K562 (cell line): ENCODE results near the gene LILRA2. TPM values are rescaled to one million over a fixed set of nuclear protein-coding genes. Genes with fewer than 3 reads are reported as not detected.

Experiments
- ATAC-seq: fragments of 200-7000 bp; cut with Tn5 transposase; 3 replicates; pipeline ENCODE4 v1.9.1; 2020; ENCODE audit warnings: moderate library complexity
- Bru-seq: library from RNA; stranded (reverse); fragments of 400-500 nt; gene quantifications from one replicate; lab custom pipeline; 2021; lab: Mats Ljungman, UMichigan
- BruChase-seq, 2 experiments: library from RNA; stranded (reverse); fragments of 400-500 nt; gene quantifications; one replicate each; lab custom pipeline; 2021; lab: Mats Ljungman, UMichigan
- BruUV-seq: library from RNA; stranded (reverse); fragments of 400-500 nt; replicated peaks from 2 replicates; lab custom pipeline; 2021; lab: Mats Ljungman, UMichigan
- CTCF ChIA-PET: fragments of 300-600 bp; formaldehyde crosslinking; extraction: SDS; loops from one replicate; lab custom pipeline; 2021; ENCODE audit warnings: low intra/inter-chr PET ratio; lab: Yijun Ruan, JAX
- POLR2A ChIA-PET: fragments of 300-600, 350-650 bp; sonication (Branson Sonifier 250); formaldehyde crosslinking; extraction: SDS; loops from one replicate; lab custom pipeline; 2021; ENCODE audit warnings: antibody characterized with exemption, inconsistent platforms; lab: Yijun Ruan, JAX
- DNase-seq, 4 experiments: peaks; one replicate each; pipeline versions ENCODE4 v3.0.0 to v3.0.0-alpha.2; 2011 to 2018; ENCODE audit warnings: low spot score in 3 of 4, mixed read lengths in 3 of 4; ENCODE audit errors: extremely low read depth in 1 of 4
- FAIRE-seq: peaks from 2 replicates; lab custom pipeline; 2011; peaks lifted over from hg19 to GRCh38; lab: Jason Lieb, UNC
- H2AFZ ChIP-seq: 2 replicates; pipeline ENCODE4 v1.6.0; 2011; ENCODE audit warnings: low read depth, low read length, control low read depth, inconsistent platforms
- H3K27ac ChIP-seq: fragments of 200-600 bp; 3 replicates; pipeline ENCODE4 v1.8.0; 2011; ENCODE audit warnings: low read depth, mild to moderate bottlenecking, control low read depth, inconsistent platforms, low read length, moderate library complexity, mixed read lengths; ENCODE audit errors: extremely low read depth
- H3K27me3 ChIP-seq, 2 experiments: fragments of 300-600 bp in 1 of 2; 2 replicates in 1 of 2; 3 replicates in 1 of 2; pipeline versions ENCODE4 v1.6.0 to v1.8.0; 2011; ENCODE audit warnings: inconsistent platforms in 2 of 2, low read length in 2 of 2, mild to moderate bottlenecking in 1 of 2, mixed read lengths in 1 of 2, moderate library complexity in 1 of 2; ENCODE audit not compliant: control insufficient read depth in 2 of 2, insufficient read depth in 2 of 2
- H3K36me3 ChIP-seq: fragments of 300-600 bp; 3 replicates; pipeline ENCODE4 v1.8.0; 2011; ENCODE audit warnings: mild to moderate bottlenecking, low read length, inconsistent platforms; ENCODE audit not compliant: control insufficient read depth, insufficient read depth
- H3K4me1 ChIP-seq, 2 experiments: fragments of 200-600 bp in 1 of 2; replicated peaks in 1 of 2; 2 replicates in 1 of 2; 3 replicates in 1 of 2; pipeline versions ENCODE4 v1.5.1 to v1.8.0; 2011; ENCODE audit warnings: inconsistent platforms in 2 of 2, low read length in 2 of 2, mild to moderate bottlenecking in 1 of 2, mixed read lengths in 1 of 2, moderate library complexity in 1 of 2; ENCODE audit not compliant: control insufficient read depth in 2 of 2, insufficient read depth in 2 of 2
- H3K4me2 ChIP-seq: 2 replicates; pipeline ENCODE4 v1.6.1; 2011; ENCODE audit warnings: low read length, control low read depth, inconsistent platforms, mixed read lengths; ENCODE audit not compliant: insufficient read depth
- H3K4me3 ChIP-seq: fragments of 200-600 bp; sonication (generic), shearing (Covaris generic); 2 replicates; pipeline ENCODE4 v1.5.1; 2016; ENCODE audit warnings: control low read depth, inconsistent platforms
- H3K79me2 ChIP-seq: fragments of 200-600 bp; 3 replicates; pipeline ENCODE4 v1.8.0; 2011; ENCODE audit warnings: low read length, inconsistent platforms; ENCODE audit not compliant: control insufficient read depth, insufficient read depth
- H3K9ac ChIP-seq, 2 experiments: 2 replicates each; pipeline versions ENCODE4 v1.6.0 to v1.6.1; 2011; ENCODE audit warnings: low read depth in 2 of 2, low read length in 2 of 2, control low read depth in 1 of 2, inconsistent platforms in 1 of 2, mild to moderate bottlenecking in 1 of 2, mixed read lengths in 1 of 2; ENCODE audit not compliant: insufficient read depth in 1 of 2
- H3K9me1 ChIP-seq: one replicate; pipeline ENCODE4 v1.6.0; 2011; ENCODE audit warnings: inconsistent platforms, mild to moderate bottlenecking, low read length, moderate library complexity; ENCODE audit not compliant: control insufficient read depth, insufficient read depth
- H3K9me3 ChIP-seq: replicated peaks from 2 replicates; pipeline ENCODE4 v1.5.1; 2011; ENCODE audit warnings: low read depth, low read length, inconsistent platforms; ENCODE audit not compliant: control insufficient read depth, insufficient read depth
- H4K20me1 ChIP-seq: replicated peaks from 2 replicates; pipeline ENCODE4 v1.6.1; 2011; ENCODE audit warnings: low read length, inconsistent platforms, mixed read lengths; ENCODE audit not compliant: control insufficient read depth, insufficient read depth
- CEBPB ChIP-seq: fragments of 450-650 bp; IDR thresholded peaks from 2 replicates; pipeline ENCODE4 v1.6.1; 2016; ENCODE audit warnings: missing genetic modification characterization, missing compliant biosample characterization
- E2F3 ChIP-seq: fragments of 250-450 bp; sonication (Bioruptor Pico); IDR thresholded peaks from 2 replicates; pipeline ENCODE4 v1.4.0; 2020; ENCODE audit warnings: mild to moderate bottlenecking
- GTF2E2 ChIP-seq: fragments of 200-800 bp; sonication (Bioruptor generic); IDR thresholded peaks from 2 replicates; pipeline ENCODE4 v1.6.1; 2016; ENCODE audit warnings: missing genetic modification characterization, missing compliant biosample characterization
- HOMEZ ChIP-seq: fragments of 250-450 bp; sonication (Bioruptor Pico); IDR thresholded peaks from 2 replicates; pipeline ENCODE4 v1.4.0; 2020; ENCODE audit warnings: mild to moderate bottlenecking, moderate library complexity
- MAZ ChIP-seq, 2 experiments: fragments of 450-650 bp in 1 of 2; sonication (generic) in 1 of 2; formaldehyde crosslinking; IDR thresholded peaks in 1 of 2; conservative IDR thresholded peaks in 1 of 2; 2 replicates each; pipeline versions ENCODE4 v1.4.0 to v1.5.0; 2020; ENCODE audit warnings: mild to moderate bottlenecking in 1 of 2, missing genetic modification reagents in 1 of 2
- ZNF707 ChIP-seq: fragments of 250-450 bp; sonication (Bioruptor Pico); conservative IDR thresholded peaks from 2 replicates; pipeline ENCODE4 v1.8.0; 2022; ENCODE audit warnings: inconsistent platforms, mild to moderate bottlenecking, moderate library complexity
- ZNF766 ChIP-seq: fragments of 200-800 bp; sonication (Bioruptor generic); conservative IDR thresholded peaks from 2 replicates; pipeline ENCODE4 v1.6.1; 2016; ENCODE audit warnings: missing genetic modification characterization, missing compliant biosample characterization
- WGBS: fragments of 100-300 bp; shearing (Covaris generic); methylation state at CpG from one replicate; pipeline ENCODE4 v1.1.6; 2016; ENCODE audit warnings: low coverage, mixed read lengths; ENCODE audit not compliant: insufficient coverage; ENCODE audit errors: missing lambda C conversion rate; 5-methylcytosine and 5-hydroxymethylcytosine counted together
- in situ Hi-C: fragments of 300-500 bp; cut with MboI; formaldehyde crosslinking; loops from 4 replicates; pipeline ENCODE4 v1.15.0; 2018; ENCODE audit warnings: inconsistent platforms, mixed read lengths
- intact Hi-C: fragments of 100-400 bp; cut with micrococcal nuclease; formaldehyde crosslinking; loops from 2 replicates; pipeline ENCODE4 v1.14.2; 2022
- long read RNA-seq, 3 experiments: library from polyadenylated mRNA in 2 of 3; library from RNA in 1 of 3; unstranded in 2 of 3; stranded (forward) in 1 of 3; transcript quantifications; one replicate each; pipeline ENCODE4 v2.0.0, GENCODE V29; 2019 to 2022
- polyA minus RNA-seq, 3 experiments: library from RNA; depleted of rRNA, polyadenylated mRNA; stranded (reverse); fragments of >200 nt; gene quantifications; 2 replicates each; pipeline ENCODE4 v1.2.3, GENCODE V29; 2011
- polyA plus RNA-seq, 8 experiments: library from polyadenylated mRNA; depleted of rRNA in 4 of 8; stranded (reverse) in 5 of 8; unstranded in 3 of 8; fragments of >200 nt; fragmentation: Nextera tagmentation in 2 of 8; fragmentation: Illumina TruSeq in 1 of 8; extraction: Ambion mirVana in 2 of 8; extraction: Trizol in 1 of 8; gene quantifications; 2 replicates each; pipeline versions ENCODE4 v1.2.1 to v1.2.3, GENCODE V29; 2011 to 2014; ENCODE audit warnings: inconsistent platforms in 1 of 8, missing spikeins in 1 of 8
- total RNA-seq, 7 experiments: library from RNA; depleted of rRNA in 6 of 7; stranded (reverse); fragments of >200 nt in 6 of 7; fragmentation: Illumina TruSeq in 2 of 7; extraction: Trizol in 2 of 7; gene quantifications; 2 replicates each; pipeline versions ENCODE4 v1.2.1 to v1.2.3, GENCODE V29; 2011 to 2021; ENCODE audit warnings: low replicate concordance in 1 of 7
- TF ChIP-seq, protein P1 (sequence below): sonication (generic); formaldehyde crosslinking; IDR thresholded peaks from 2 replicates; pipeline ENCODE4 v1.4.0; 2020; ENCODE audit warnings: mild to moderate bottlenecking, missing genetic modification reagents

Gene LILRA2
- 1.7 and 4.3 TPM in 2 replicates for total RNA-seq (2011; cell fraction: chromatin; rRNA removed; ENCODE audit: low replicate concordance)
- 1.6 and 1.8 TPM in 2 replicates for total RNA-seq (2011; cell fraction: nucleolus; rRNA removed)
- total RNA-seq (2011; cell fraction: nucleoplasm; rRNA removed) = 1.6 and 2.1 TPM in 2 replicates
- 0.54 and 0.86 TPM in 2 replicates for total RNA-seq (2014; rRNA removed)
- 0.77 and 0.91 TPM in 2 replicates for total RNA-seq (2014; rRNA removed; fragmentation: Illumina TruSeq; extraction: Trizol)
- 1.2 and 2.0 TPM in 2 replicates for total RNA-seq (2015; rRNA removed; fragmentation: Illumina TruSeq; extraction: Trizol)
- 2.1 TPM in 2 replicates for total RNA-seq (2021)
- 0.96 and 1.3 TPM in 2 replicates for polyA plus RNA-seq (2011; rRNA removed)
- 1.3 and 2.5 TPM in 2 replicates for polyA plus RNA-seq (2011; cell fraction: cytosol; rRNA removed)
- polyA plus RNA-seq (2011; cell fraction: nucleus; rRNA removed) = 1.9 and 2.7 TPM in 2 replicates
- 2.4 and 32.4 TPM in 2 replicates for polyA plus RNA-seq (2012)
- 1.7 and 1.8 TPM in 2 replicates for polyA plus RNA-seq (2014; fragmentation: Illumina TruSeq; extraction: Trizol)
- under 1 TPM; 0.32 to 0.46 TPM for polyA plus RNA-seq (2014; fragmentation: Nextera tagmentation; extraction: Ambion mirVana)
- 1.5 and 1.8 TPM in 2 replicates for polyA plus RNA-seq (2014; rRNA removed)
- polyA minus RNA-seq (2011; rRNA and poly(A)+ RNA removed) = 0.45 and 0.91 TPM in 2 replicates
- 1.1 TPM in 1 of 2 replicates, not detected in the other for polyA minus RNA-seq (2011; cell fraction: cytosol; rRNA and poly(A)+ RNA removed)
- polyA minus RNA-seq (2011; cell fraction: nucleus; rRNA and poly(A)+ RNA removed) = 0.89 and 1.1 TPM in 2 replicates
- percentile 22 among the genes with signal in this experiment for Bru-seq, nascent RNA
- BruChase-seq, experiment 1, labeled RNA remaining after a 2-hour chase = percentile 36 among the genes with signal in this experiment
- percentile 30 among the genes with signal in this experiment for BruChase-seq, experiment 2, labeled RNA remaining after a 6-hour chase
- long read RNA-seq, experiment 1 = 0 reads
- long read RNA-seq, experiment 2, partial matches to known transcripts = 0 of 1 reads
- long read RNA-seq, experiment 2, other reads (novel, unspliced or antisense) = 1 of 1 reads
- long read RNA-seq, experiment 3 = 0 reads

- DNase-seq (no peak), FAIRE-seq (no peak), ATAC-seq (peak; percentile 49)
- 13% methylated on average over 8 of the region's 10 CpGs for WGBS
- Histone ChIP-seq H3K4me3 (no peak within 1 kb of the TSS), H4K20me1 (no peaks in the 10 kb centered on the region), H2AFZ (peak within 1 kb of the TSS; percentile 91), H3K9ac (peak within 1 kb of the TSS in 1 of 2 experiments; percentile 49; a peak in 1 of 4 replicates), H3K4me1 (peaks cover 11 to 18% of the 10 kb centered on the region in 2 experiments), H3K27ac (peak within 1 kb of the TSS; percentile 60; the same call in 1 of the 3 replicates), H3K27me3 (peaks cover 3 to 7% of the 10 kb centered on the region in 2 experiments; a peak in 3 of 5 replicates), H3K36me3 (no peaks in the 10 kb centered on the region), H3K9me3 (no peaks in the 10 kb centered on the region), H3K79me2 (no peaks in the 10 kb centered on the region), H3K4me2 (peak within 1 kb of the TSS; percentile 74), H3K9me1 (no peaks in the 10 kb centered on the region)
- no TSS peak for BruUV-seq
- TF ChIP-seq E2F3 (no peak), GTF2E2 (tag) (peak; percentile 47; the same call in 1 of the 2 replicates), MAZ (CRISPR knock-in tag; conservative IDR thresholded peaks at IDR 0.05 in 1 of 2, IDR thresholded peaks at IDR 0.05 in 1 of 2) (peak in 1 of 2 experiments; percentile 23; a peak in 1 of 4 replicates), CEBPB (no peak), HOMEZ (CRISPR knock-in tag) (no peak), ZNF766 (CRISPR knock-in tag) (peak; percentile 3; the same call in 1 of the 2 replicates), ZNF707 (CRISPR knock-in tag) (no peak)
- TF ChIP-seq, protein P1, sequence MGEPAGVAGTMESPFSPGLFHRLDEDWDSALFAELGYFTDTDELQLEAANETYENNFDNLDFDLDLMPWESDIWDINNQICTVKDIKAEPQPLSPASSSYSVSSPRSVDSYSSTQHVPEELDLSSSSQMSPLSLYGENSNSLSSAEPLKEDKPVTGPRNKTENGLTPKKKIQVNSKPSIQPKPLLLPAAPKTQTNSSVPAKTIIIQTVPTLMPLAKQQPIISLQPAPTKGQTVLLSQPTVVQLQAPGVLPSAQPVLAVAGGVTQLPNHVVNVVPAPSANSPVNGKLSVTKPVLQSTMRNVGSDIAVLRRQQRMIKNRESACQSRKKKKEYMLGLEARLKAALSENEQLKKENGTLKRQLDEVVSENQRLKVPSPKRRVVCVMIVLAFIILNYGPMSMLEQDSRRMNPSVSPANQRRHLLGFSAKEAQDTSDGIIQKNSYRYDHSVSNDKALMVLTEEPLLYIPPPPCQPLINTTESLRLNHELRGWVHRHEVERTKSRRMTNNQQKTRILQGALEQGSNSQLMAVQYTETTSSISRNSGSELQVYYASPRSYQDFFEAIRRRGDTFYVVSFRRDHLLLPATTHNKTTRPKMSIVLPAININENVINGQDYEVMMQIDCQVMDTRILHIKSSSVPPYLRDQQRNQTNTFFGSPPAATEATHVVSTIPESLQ (CRISPR knock-in tag) = no peak
- ChIA-PET CTCF (no interaction called here), POLR2A (interaction anchor here (0.5 to 0.6 kb wide), 2 partner anchors 276 to 977 kb away, joined by 3 read pairs; no protein-coding TSS in a partner anchor)
- intact Hi-C loops (no loop called here), in situ Hi-C loops (no loop called here)
Measured at GRCh38 chr19:54573330-54573872, at the start of gene LILRA2. Gene LILRA2, plus strand, starts transcription at chr19:54573790. Its CDS starts 89 bp downstream, at chr19:54573879.
